Measurements from ENCODE around the gene MICALL1. TPM values are rescaled to one million over a fixed set of nuclear protein-coding genes. Genes with fewer than 3 reads are reported as not detected.

The MICALL1 gene
- total and polyA plus RNA-seq, 2 of the 13 experiments (the other 11 are each of a cell fraction or from before 2014, with no cell fraction given): 7.6 to 10.6 TPM

DNA sequence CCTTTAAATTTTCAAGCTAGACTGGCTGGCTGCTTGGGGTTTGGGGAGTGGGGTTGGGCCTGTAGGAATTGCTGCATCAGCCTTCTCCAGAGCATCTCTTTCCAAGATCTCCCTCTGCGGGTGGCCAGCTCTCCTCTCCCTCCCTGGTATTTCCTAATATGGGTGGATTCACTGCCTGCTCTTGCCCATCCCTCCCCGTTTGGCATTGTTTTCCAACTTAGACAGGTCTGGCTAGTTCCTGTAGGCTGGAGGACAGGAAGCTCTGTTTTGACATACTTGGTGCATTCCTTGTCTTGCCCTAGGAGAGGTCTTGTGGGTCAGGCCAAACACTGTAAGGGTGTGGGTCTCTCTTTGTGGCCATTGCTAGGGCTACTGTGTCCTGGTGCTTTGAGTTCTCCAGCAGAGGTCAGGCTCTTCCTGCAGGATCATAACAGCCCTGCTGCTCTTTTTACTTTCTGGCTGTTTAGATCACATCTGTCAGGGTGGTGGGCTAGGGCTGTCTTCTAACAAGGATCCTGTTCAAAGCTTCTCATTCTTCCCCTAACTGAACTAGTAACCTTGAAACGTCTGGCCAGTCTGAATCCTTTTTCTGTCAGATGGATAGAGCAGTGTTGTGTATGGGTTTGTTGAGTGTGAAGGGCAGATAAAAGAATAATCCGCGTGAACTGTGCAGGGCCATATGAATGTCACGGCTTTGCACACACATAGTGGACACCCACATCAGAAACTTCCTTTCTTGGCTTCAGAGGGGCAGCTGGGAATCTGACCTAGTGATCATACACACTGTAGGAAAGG is 18.3 kb upstream of the MICALL1 start (continued):
- TF ChIP-seq, protein P1, sequence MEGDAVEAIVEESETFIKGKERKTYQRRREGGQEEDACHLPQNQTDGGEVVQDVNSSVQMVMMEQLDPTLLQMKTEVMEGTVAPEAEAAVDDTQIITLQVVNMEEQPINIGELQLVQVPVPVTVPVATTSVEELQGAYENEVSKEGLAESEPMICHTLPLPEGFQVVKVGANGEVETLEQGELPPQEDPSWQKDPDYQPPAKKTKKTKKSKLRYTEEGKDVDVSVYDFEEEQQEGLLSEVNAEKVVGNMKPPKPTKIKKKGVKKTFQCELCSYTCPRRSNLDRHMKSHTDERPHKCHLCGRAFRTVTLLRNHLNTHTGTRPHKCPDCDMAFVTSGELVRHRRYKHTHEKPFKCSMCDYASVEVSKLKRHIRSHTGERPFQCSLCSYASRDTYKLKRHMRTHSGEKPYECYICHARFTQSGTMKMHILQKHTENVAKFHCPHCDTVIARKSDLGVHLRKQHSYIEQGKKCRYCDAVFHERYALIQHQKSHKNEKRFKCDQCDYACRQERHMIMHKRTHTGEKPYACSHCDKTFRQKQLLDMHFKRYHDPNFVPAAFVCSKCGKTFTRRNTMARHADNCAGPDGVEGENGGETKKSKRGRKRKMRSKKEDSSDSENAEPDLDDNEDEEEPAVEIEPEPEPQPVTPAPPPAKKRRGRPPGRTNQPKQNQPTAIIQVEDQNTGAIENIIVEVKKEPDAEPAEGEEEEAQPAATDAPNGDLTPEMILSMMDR (CRISPR knock-in tag; IDR thresholded peaks at IDR 0.05): peak; percentile 67
- TF ChIP-seq DNMT1 (CRISPR knock-in tag; IDR thresholded peaks at IDR 0.05) (no peak), HCFC1 (IDR thresholded peaks at IDR 0.05; ENCODE audit: low read depth, low read length) (no peak)

DNA sequence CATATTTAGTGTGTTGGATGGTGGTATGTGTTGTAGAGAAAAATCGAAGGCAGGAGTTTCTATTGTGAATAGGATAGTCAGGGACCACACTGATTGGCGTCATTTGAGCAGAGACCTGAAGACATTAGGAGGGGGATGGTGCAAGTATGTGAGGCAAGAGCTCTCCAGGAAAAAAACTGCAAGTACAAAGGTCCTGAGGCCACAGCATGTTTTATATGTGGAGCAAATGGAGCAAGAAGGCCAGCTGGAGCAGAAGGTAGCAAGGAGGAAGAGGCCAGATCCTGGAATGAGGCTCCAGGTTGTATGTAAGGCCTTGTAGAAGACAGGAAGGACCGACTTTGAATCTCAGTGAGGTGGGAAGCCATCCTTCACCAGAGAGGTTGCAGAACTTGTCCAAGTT is 14.2 kb upstream of the MICALL1 start:
- BruUV-seq (replicated peaks): TSS peak; percentile 34
- 93% methylated on average over 3 of the region's 3 CpGs for WGBS (ENCODE audit: low lambda C conversion rate)
- peaks cover 12 to 32% of the 10 kb centered on the region in 2 experiments for H3K36me3 ChIP-seq (replicated peaks in 1 of 2; ENCODE audit: control insufficient read depth in 1 of 2, insufficient read depth in 2 of 2, low read length in 2 of 2)
- intact Hi-C loops (cut with micrococcal nuclease; ENCODE audit: unreplicated experiment) (no loop called here), in situ Hi-C loops (cut with HindIII; ENCODE audit: extremely low pct_ligation_motif_present, low pct_unique_long_range_greater_than_20kb) (no loop called here)
- DNase-seq (ENCODE audit: low spot score): no peak
- no peaks in the 10 kb centered on the region for H3K27me3 ChIP-seq (ENCODE audit: control insufficient read depth in 1 of 2, insufficient read depth in 2 of 2, low read length in 2 of 2)
- ChIA-PET POLR2A (interaction anchor here (2.1 to 6.8 kb wide), 2 partner anchors 16 to 28 kb away, joined by 5 to 69 read pairs; partner anchors contain the start of gene MICALL1), CTCF (ENCODE audit: low intra/inter-chr PET ratio, low total read pairs) (no interaction called here)
- H3K27ac ChIP-seq (ENCODE audit: extremely low read length, insufficient read depth, low read length): no peak overlapping the region
- no peak for FAIRE-seq
- H3K9ac ChIP-seq (ENCODE audit: insufficient read depth, low read depth, low read length): no peak overlapping the region
- no peak for ATAC-seq
- H3K4me1 ChIP-seq (ENCODE audit: insufficient read depth, low read length): peaks cover 52% of the 10 kb centered on the region
- no peaks in the 10 kb centered on the region for H4K20me1 ChIP-seq (ENCODE audit: insufficient read depth, low read length)
- no peak overlapping the region for H2AFZ ChIP-seq (ENCODE audit: low read length)
- H3K79me2 ChIP-seq (ENCODE audit: insufficient read depth, low read length): no peaks in the 10 kb centered on the region
- H3K4me3 ChIP-seq (replicated peaks in 1 of 3; ENCODE audit: insufficient read depth in 1 of 3, low read depth in 2 of 3, low read length in 3 of 3): no peak overlapping the region
- no peaks in the 10 kb centered on the region for H3K9me3 ChIP-seq (ENCODE audit: low read length)
- TF ChIP-seq NFYC (CRISPR knock-in tag; IDR thresholded peaks at IDR 0.05) (no peak), BCL6 (CRISPR knock-in tag; IDR thresholded peaks at IDR 0.05) (peak; percentile 40; the same call in 1 of the 2 replicates)
- no peak overlapping the region for H3K4me2 ChIP-seq (ENCODE audit: low read depth, low read length)
